A549 (cell line): ENCODE results near the gene FRAT2. TPM values are rescaled to one million over a fixed set of nuclear protein-coding genes. Genes with fewer than 3 reads are reported as not detected.

ENCODE experiments used
- ATAC-seq, 2 experiments: fragments of 200-7000 bp in 1 of 2; fragments of >200 bp in 1 of 2; cut with Nextera tagmentation in 1 of 2; cut with Tn5 transposase in 1 of 2; 3 replicates each; pipeline versions ENCODE4 v1.8.0 to v1.9.1; 2018 to 2020; ENCODE audit warnings: mild to moderate bottlenecking in 1 of 2, moderate library complexity in 1 of 2
- CTCF ChIA-PET: fragments of 300-600 bp; sonication (Branson Sonifier 250); formaldehyde crosslinking; extraction: SDS; loops from one replicate; lab custom pipeline; 2021; ENCODE audit warnings: antibody characterized with exemption, inconsistent platforms; lab: Yijun Ruan, JAX
- POLR2A ChIA-PET: fragments of 350-600 bp; formaldehyde crosslinking; extraction: SDS; loops from one replicate; lab custom pipeline; 2021; ENCODE audit warnings: antibody characterized with exemption, inconsistent platforms; lab: Yijun Ruan, JAX
- DNase-seq, 2 experiments: peaks; one replicate each; pipeline versions ENCODE4 v3.0.0 to v3.0.0-alpha.2; 2011 to 2016; ENCODE audit warnings: low read depth in 1 of 2, low spot score in 1 of 2
- FAIRE-seq: peaks from 2 replicates; lab custom pipeline; 2011; peaks lifted over from hg19 to GRCh38; lab: Jason Lieb, UNC
- H3K27ac ChIP-seq, 2 experiments: fragments of >200 bp; sonication (Bioruptor Twin); formaldehyde crosslinking; 3 replicates each; pipeline ENCODE4 v1.5.1; 2016 to 2017
- H3K4me1 ChIP-seq: fragments of >200 bp; sonication (Bioruptor Twin); formaldehyde crosslinking; 3 replicates; pipeline ENCODE4 v1.6.1; 2016
- H3K4me2 ChIP-seq: fragments of >200 bp; sonication (Bioruptor Twin); formaldehyde crosslinking; 3 replicates; pipeline ENCODE4 v1.6.1; 2016
- H3K4me3 ChIP-seq: fragments of >200 bp; sonication (Bioruptor Twin); formaldehyde crosslinking; 3 replicates; pipeline ENCODE4 v1.5.1; 2016
- H3K9me3 ChIP-seq: fragments of >200 bp; sonication (Bioruptor Twin); formaldehyde crosslinking; 3 replicates; pipeline ENCODE4 v1.6.1; 2016
- CBX2 ChIP-seq: fragments of 200-600 bp; sonication (generic); IDR thresholded peaks from 2 replicates; pipeline ENCODE4 v1.6.1; 2016; ENCODE audit warnings: low read depth, mild to moderate bottlenecking, borderline replicate concordance
- CBX8 ChIP-seq: fragments of 200-600 bp; sonication (generic); IDR thresholded peaks from 2 replicates; pipeline ENCODE4 v1.6.1; 2016
- CHD2 ChIP-seq: fragments of 150-350 bp; IDR thresholded peaks from 2 replicates; pipeline ENCODE4 v1.6.1; 2014; ENCODE audit warnings: low read length; ENCODE audit not compliant: partially characterized antibody
- CHD4 ChIP-seq: fragments of 200-600 bp; sonication (generic); IDR thresholded peaks from 2 replicates; pipeline ENCODE4 v1.6.1; 2016; ENCODE audit warnings: antibody characterized with exemption, mild to moderate bottlenecking, borderline replicate concordance
- CTCF ChIP-seq: fragments of >200 bp; sonication (Bioruptor Twin); formaldehyde crosslinking; IDR thresholded peaks from 3 replicates; pipeline ENCODE4 v1.5.1; 2016
- EP300 ChIP-seq, 2 experiments: fragments of >200 bp; sonication (Bioruptor Twin); formaldehyde crosslinking; IDR thresholded peaks; 2 replicates in 1 of 2; 3 replicates in 1 of 2; pipeline ENCODE4 v1.6.1; 2016 to 2017
- ESRRA ChIP-seq: fragments of 150-350 bp; IDR thresholded peaks from 2 replicates; pipeline ENCODE4 v1.6.1; 2014; ENCODE audit warnings: mild to moderate bottlenecking, low read length, borderline replicate concordance
- FOSL2 ChIP-seq, 2 experiments: fragments of 450-650 bp in 1 of 2; fragments of >200 bp in 1 of 2; sonication (Bioruptor Twin) in 1 of 2; formaldehyde crosslinking; IDR thresholded peaks; 2 replicates each; pipeline versions ENCODE4 v1.5.0 to v1.6.1; 2016 to 2020; ENCODE audit warnings: mild to moderate bottlenecking in 1 of 2, moderate library complexity in 1 of 2
- GATA3 ChIP-seq: IDR thresholded peaks from 2 replicates; pipeline ENCODE4 v1.6.1; 2012; ENCODE audit warnings: borderline replicate concordance
- HEYL ChIP-seq: fragments of 250-450 bp; sonication (Bioruptor Pico); IDR thresholded peaks from 2 replicates; pipeline ENCODE4 v1.8.0; 2021; ENCODE audit warnings: mild to moderate bottlenecking, moderate library complexity
- HOXB13 ChIP-seq: fragments of 250-450 bp; sonication (Bioruptor Pico); IDR thresholded peaks from 2 replicates; pipeline ENCODE4 v1.5.0; 2020; ENCODE audit warnings: low read depth, mild to moderate bottlenecking, moderate library complexity
- MAX ChIP-seq: IDR thresholded peaks from 2 replicates; pipeline ENCODE4 v1.6.1; 2012
- NFE2L2 ChIP-seq: fragments of 150-350 bp; conservative IDR thresholded peaks from 2 replicates; pipeline ENCODE4 v1.6.1; 2014; ENCODE audit warnings: low read length
- NR3C1 ChIP-seq: fragments of >200 bp; sonication (Bioruptor Twin); formaldehyde crosslinking; IDR thresholded peaks from 3 replicates; pipeline ENCODE4 v1.6.1; 2017
- PHF8 ChIP-seq: fragments of 200-600 bp; sonication (generic); IDR thresholded peaks from 2 replicates; pipeline ENCODE4 v1.6.1; 2016; ENCODE audit warnings: low read depth, mild to moderate bottlenecking, antibody characterized with exemption, moderate library complexity, borderline replicate concordance
- RNF2 ChIP-seq: fragments of 200-600 bp; sonication (generic); IDR thresholded peaks from 2 replicates; pipeline ENCODE4 v1.6.1; 2016; ENCODE audit warnings: low read depth, mild to moderate bottlenecking, antibody characterized with exemption, moderate library complexity, borderline replicate concordance
- TFCP2L1 ChIP-seq: fragments of 250-450 bp; sonication (Bioruptor Pico); IDR thresholded peaks from 2 replicates; pipeline ENCODE4 v1.5.0; 2021; ENCODE audit warnings: mild to moderate bottlenecking
- ZC3H11A ChIP-seq: fragments of 450-650 bp; IDR thresholded peaks from 2 replicates; pipeline ENCODE4 v1.6.1; 2014; ENCODE audit warnings: antibody characterized with exemption, mild to moderate bottlenecking
- ZFP36 ChIP-seq: fragments of 450-650 bp; IDR thresholded peaks from 2 replicates; pipeline ENCODE4 v1.6.1; 2014; ENCODE audit warnings: borderline replicate concordance; ENCODE audit not compliant: partially characterized antibody
- WGBS: methylation state at CpG from one replicate; pipeline ENCODE4 v1.1.6; 2017; ENCODE audit errors: missing lambda C conversion rate; 5-methylcytosine and 5-hydroxymethylcytosine counted together
- polyA plus RNA-seq, 4 experiments: library from polyadenylated mRNA; depleted of rRNA in 3 of 4; stranded (reverse); fragments of >200 nt; fragmentation: RNase III in 1 of 4; extraction: RNeasy Plus Mini Kit Qiagen cat#74134 plus additional on column Dnase treatment in 1 of 4; gene quantifications; 2 replicates in 3 of 4; 3 replicates in 1 of 4; pipeline ENCODE4 v1.2.3, GENCODE V29; 2011 to 2017
- TF ChIP-seq, protein P1 (sequence below): fragments of 250-450 bp; sonication (Bioruptor Pico); IDR thresholded peaks from 2 replicates; pipeline ENCODE4 v1.5.0; 2020; ENCODE audit warnings: low read depth, mild to moderate bottlenecking, moderate library complexity
- TF ChIP-seq, protein P2 (sequence below): fragments of 450-650 bp; IDR thresholded peaks from 2 replicates; pipeline ENCODE4 v1.6.1; 2014; ENCODE audit warnings: antibody characterized with exemption
- TF ChIP-seq, protein P3 (sequence below): fragments of 250-450 bp; sonication (Bioruptor Pico); IDR thresholded peaks from 2 replicates; pipeline ENCODE4 v1.5.0; 2021; ENCODE audit warnings: mild to moderate bottlenecking, moderate library complexity, borderline replicate concordance

FRAT2 gene
- polyA plus RNA-seq, 2 of the 4 experiments (the other 2 are of a cell fraction): 4.1 to 5.0 TPM

- ChIA-PET POLR2A (interaction anchor here (1.9 to 2.4 kb wide), 2 partner anchors 8 to 81 kb away, joined by 7 to 15 read pairs; partner anchors contain the start of gene RRP12), CTCF (interaction anchor here (0.9 to 2.3 kb wide), 5 partner anchors 13 to 42 kb away, joined by 3 to 10 read pairs (median 6); partner anchors contain the start of genes ARHGAP19 and FRAT2)
- 88% methylated on average over 24 of the region's 24 CpGs for WGBS
- no peak for FAIRE-seq
- TF ChIP-seq, protein P1, sequence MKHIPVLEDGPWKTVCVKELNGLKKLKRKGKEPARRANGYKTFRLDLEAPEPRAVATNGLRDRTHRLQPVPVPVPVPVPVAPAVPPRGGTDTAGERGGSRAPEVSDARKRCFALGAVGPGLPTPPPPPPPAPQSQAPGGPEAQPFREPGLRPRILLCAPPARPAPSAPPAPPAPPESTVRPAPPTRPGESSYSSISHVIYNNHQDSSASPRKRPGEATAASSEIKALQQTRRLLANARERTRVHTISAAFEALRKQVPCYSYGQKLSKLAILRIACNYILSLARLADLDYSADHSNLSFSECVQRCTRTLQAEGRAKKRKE (CRISPR knock-in tag): no peak
- TF ChIP-seq CHD4 (no peak), HOXB13 (CRISPR knock-in tag) (no peak), PHF8 (no peak), ESRRA (no peak)
- Histone ChIP-seq H3K4me3 (peak overlapping the region; percentile 58; the same call in 2 of the 3 replicates), H3K27ac (peak overlapping the region in 1 of 2 experiments; percentile 99; a peak in 1 of 6 replicates), H3K4me1 (peaks cover 5% of the 10 kb centered on the region; the same call in 2 of the 3 replicates), H3K9me3 (no peaks in the 10 kb centered on the region), H3K4me2 (peak overlapping the region; percentile 80)
- DNase-seq: no peak
- no peak for ATAC-seq
Measured at GRCh38 chr10:97320480-97321031, 14.0 kb downstream of the FRAT2 start.

- FAIRE-seq: no peak
- peak in 1 of 2 experiments; percentile 60 for DNase-seq
- peak overlapping the region; percentile 80 for H3K4me2 ChIP-seq
- 68% methylated on average over 9 of the region's 83 CpGs for WGBS
- H3K9me3 ChIP-seq: no peaks in the 10 kb centered on the region
- 0 out of 3 replicates have a peak, but pooled peaks cover 3% of the 10 kb centered on the region for H3K4me1 ChIP-seq
- ATAC-seq: peak; percentile 63 to 64
- TF ChIP-seq RNF2: 0 out of 2 replicates have a peak, but pooled peaks have one; percentile 39
- TF ChIP-seq CTCF: no peak
- peak; percentile 31; the same call in 1 of the 2 replicates for TF ChIP-seq MAX
- peak overlapping the region; percentile 58 for H3K4me3 ChIP-seq
- ChIA-PET POLR2A (interaction anchor here (1.9 to 2.4 kb wide), 2 partner anchors 8 to 81 kb away, joined by 7 to 15 read pairs; partner anchors contain the start of gene RRP12), CTCF (interaction anchor here (0.8 to 2.3 kb wide), 10 partner anchors 8 to 109 kb away, joined by 3 to 10 read pairs (median 4); partner anchors contain the start of genes ARHGAP19 and FRAT2)
- peak overlapping the region; percentile 95 to 99 for H3K27ac ChIP-seq
Measured at GRCh38 chr10:97319671-97320479, 14.7 kb downstream of the FRAT2 start.

DNA sequence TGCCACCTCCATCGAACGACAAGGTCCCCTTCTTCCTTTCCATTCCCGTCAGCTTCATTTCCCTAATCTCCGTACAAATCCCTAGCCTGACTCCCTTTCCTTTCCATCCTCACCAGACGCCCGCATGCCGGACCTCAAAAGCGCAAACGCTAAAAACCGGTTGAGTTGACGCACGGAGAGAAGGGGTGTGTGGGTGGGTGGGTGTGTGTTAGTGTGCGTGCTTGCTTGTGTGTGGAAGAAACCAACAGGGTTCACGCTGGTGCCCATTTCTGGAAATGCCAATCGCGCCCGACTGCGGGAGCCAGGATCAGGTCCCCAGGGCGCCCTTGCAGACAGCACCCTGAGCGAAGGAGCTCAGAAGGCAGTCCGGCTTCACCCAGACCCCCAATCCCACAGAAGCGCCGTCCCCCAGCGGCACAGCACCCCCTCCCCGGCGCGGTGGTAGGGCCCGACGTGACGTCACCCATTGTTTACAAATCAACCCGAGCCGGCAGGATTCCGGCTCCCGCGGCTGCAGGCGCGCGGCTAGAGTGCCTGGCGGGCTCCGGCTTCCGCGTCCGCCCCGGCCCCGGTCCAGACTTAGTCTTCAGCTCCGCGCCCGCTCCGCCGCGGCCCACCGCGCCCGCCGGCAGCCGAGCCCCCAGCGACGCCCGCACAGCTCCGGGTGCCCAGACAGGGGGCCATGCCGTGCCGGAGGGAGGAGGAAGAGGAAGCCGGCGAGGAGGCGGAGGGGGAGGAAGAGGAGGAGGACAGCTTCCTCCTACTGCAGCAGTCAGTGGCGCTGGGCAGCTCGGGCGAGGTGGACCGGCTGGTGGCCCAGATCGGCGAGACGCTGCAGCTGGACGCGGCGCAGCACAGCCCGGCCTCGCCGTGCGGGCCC is 15.5 kb downstream of the FRAT2 start, which contains the start of gene FRAT1:
Gene FRAT1 (plus strand): TSS at position 500 of the 880 bp plus-strand sequence. CDS start 183 bp downstream, at position 683.
- ChIA-PET CTCF (interaction anchor here (0.6 to 2.3 kb wide), 9 partner anchors 8 to 181 kb away, joined by 3 to 10 read pairs (median 3); partner anchors contain the start of genes ARHGAP19 and FRAT2), POLR2A (interaction anchor here (0.5 to 2.4 kb wide), 5 partner anchors 9 to 82 kb away, joined by 3 to 15 read pairs (median 7); partner anchors contain the start of genes ARHGAP19 and RRP12)
- FAIRE-seq: no peak
- TF ChIP-seq NFE2L2 (no peak), CBX2 (no peak), CBX8 (no peak), EP300 (IDR thresholded peaks at IDR 0.05) (no peak), NR3C1 (no peak), HEYL (CRISPR knock-in tag) (no peak), CHD2 (no peak), FOSL2 (IDR thresholded peaks at IDR 0.05) (no peak), FOSL2 (CRISPR knock-in tag; IDR thresholded peaks at IDR 0.05) (peak; percentile 86), HOXB13 (CRISPR knock-in tag) (no peak), ZC3H11A (no peak), TFCP2L1 (CRISPR knock-in tag) (no peak), GATA3 (peak; percentile 90), ZFP36 (no peak)
- TF ChIP-seq, protein P2, sequence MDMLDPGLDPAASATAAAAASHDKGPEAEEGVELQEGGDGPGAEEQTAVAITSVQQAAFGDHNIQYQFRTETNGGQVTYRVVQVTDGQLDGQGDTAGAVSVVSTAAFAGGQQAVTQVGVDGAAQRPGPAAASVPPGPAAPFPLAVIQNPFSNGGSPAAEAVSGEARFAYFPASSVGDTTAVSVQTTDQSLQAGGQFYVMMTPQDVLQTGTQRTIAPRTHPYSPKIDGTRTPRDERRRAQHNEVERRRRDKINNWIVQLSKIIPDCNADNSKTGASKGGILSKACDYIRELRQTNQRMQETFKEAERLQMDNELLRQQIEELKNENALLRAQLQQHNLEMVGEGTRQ: no peak
- TF ChIP-seq, protein P3, sequence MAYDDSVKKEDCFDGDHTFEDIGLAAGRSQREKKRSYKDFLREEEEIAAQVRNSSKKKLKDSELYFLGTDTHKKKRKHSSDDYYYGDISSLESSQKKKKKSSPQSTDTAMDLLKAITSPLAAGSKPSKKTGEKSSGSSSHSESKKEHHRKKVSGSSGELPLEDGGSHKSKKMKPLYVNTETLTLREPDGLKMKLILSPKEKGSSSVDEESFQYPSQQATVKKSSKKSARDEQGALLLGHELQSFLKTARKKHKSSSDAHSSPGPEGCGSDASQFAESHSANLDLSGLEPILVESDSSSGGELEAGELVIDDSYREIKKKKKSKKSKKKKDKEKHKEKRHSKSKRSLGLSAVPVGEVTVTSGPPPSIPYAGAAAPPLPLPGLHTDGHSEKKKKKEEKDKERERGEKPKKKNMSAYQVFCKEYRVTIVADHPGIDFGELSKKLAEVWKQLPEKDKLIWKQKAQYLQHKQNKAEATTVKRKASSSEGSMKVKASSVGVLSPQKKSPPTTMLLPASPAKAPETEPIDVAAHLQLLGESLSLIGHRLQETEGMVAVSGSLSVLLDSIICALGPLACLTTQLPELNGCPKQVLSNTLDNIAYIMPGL (CRISPR knock-in tag): peak; percentile 31; the same call in 1 of the 2 replicates

More for the DNA sequence above, 15.5 kb downstream of the FRAT2 start, which contains the start of gene FRAT1:
- Histone ChIP-seq H3K4me3 (peak within 1 kb of the TSS; percentile 58), H3K4me1 (0 out of 3 replicates have a peak, but pooled peaks cover 3% of the 10 kb centered on the region), H3K27ac (peak within 1 kb of the TSS; percentile 95 to 99), H3K9me3 (no peaks in the 10 kb centered on the region), H3K4me2 (peak within 1 kb of the TSS; percentile 80)
- ATAC-seq (peak; percentile 86 to 88), DNase-seq (peak; percentile 82 to 91)
- WGBS: 3% methylated on average over 28 of the region's 79 CpGs
